A673 (cell line): Measurements from ENCODE around the gene TTC28. TPM values are rescaled to one million over a fixed set of nuclear protein-coding genes. Genes with fewer than 3 reads are reported as not detected.

Experiments used
- BruUV-seq: library from RNA; stranded (reverse); fragments of 400-500 nt; replicated peaks from 2 replicates; lab custom pipeline; 2021; lab: Mats Ljungman, UMichigan
- CTCF ChIA-PET: fragments of 300-600 bp; sonication (Branson Sonifier 250); formaldehyde crosslinking; loops from one replicate; lab custom pipeline; 2022; ENCODE audit warnings: antibody characterized with exemption; lab: Charles Lee
- POLR2A ChIA-PET: fragments of 300-600 bp; sonication (Branson Sonifier 250); formaldehyde crosslinking; loops from one replicate; lab custom pipeline; 2022; ENCODE audit warnings: antibody characterized with exemption; ENCODE audit not compliant: low non-redundant PET; lab: Charles Lee
- DNase-seq: peaks from one replicate; pipeline ENCODE4 v3.0.0-alpha.2; 2015; ENCODE audit warnings: low spot score
- H3K27ac ChIP-seq: fragments of 200-600 bp; sonication (generic); 2 replicates; pipeline ENCODE4 v1.5.1; 2016; ENCODE audit warnings: mixed run types, low read depth, mild to moderate bottlenecking, mixed read lengths, antibody characterized with exemption, low read length; ENCODE audit not compliant: poor library complexity, severe bottlenecking
- H3K27me3 ChIP-seq: fragments of 200-600 bp; sonication (generic); replicated peaks from 2 replicates; pipeline ENCODE4 v1.6.1; 2017; ENCODE audit warnings: mixed run types, low read depth, mild to moderate bottlenecking, mixed read lengths, antibody characterized with exemption, low read length; ENCODE audit not compliant: insufficient read depth, poor library complexity
- H3K36me3 ChIP-seq: fragments of 200-600 bp; sonication (generic); 2 replicates; pipeline ENCODE4 v1.6.1; 2016; ENCODE audit warnings: mixed run types, mild to moderate bottlenecking, mixed read lengths, antibody characterized with exemption, low read length; ENCODE audit not compliant: insufficient read depth, poor library complexity, severe bottlenecking
- H3K4me1 ChIP-seq: fragments of 200-600 bp; sonication (generic); 2 replicates; pipeline ENCODE4 v1.6.1; 2017; ENCODE audit warnings: mixed run types, mild to moderate bottlenecking, mixed read lengths, antibody characterized with exemption, low read length; ENCODE audit not compliant: insufficient read depth, poor library complexity, severe bottlenecking
- H3K4me3 ChIP-seq: fragments of 200-600 bp; sonication (generic); 2 replicates; pipeline ENCODE4 v1.5.1; 2016; ENCODE audit warnings: low read depth, mixed run types, mild to moderate bottlenecking, mixed read lengths, low read length; ENCODE audit not compliant: poor library complexity, severe bottlenecking
- H3K9me3 ChIP-seq: fragments of 200-600 bp; sonication (generic); 2 replicates; pipeline ENCODE4 v1.6.1; 2016; ENCODE audit warnings: mixed run types, low read depth, mild to moderate bottlenecking, mixed read lengths, antibody characterized with exemption, low read length; ENCODE audit not compliant: poor library complexity, severe bottlenecking
- EZH2 ChIP-seq: fragments of 200-600 bp; sonication (generic); IDR thresholded peaks from 2 replicates; pipeline ENCODE4 v1.6.1; 2017; ENCODE audit warnings: borderline replicate concordance, low read depth, mild to moderate bottlenecking, mixed read lengths, antibody characterized with exemption, low read length; ENCODE audit not compliant: poor library complexity, severe bottlenecking
- intact Hi-C: fragments of 100-400 bp; cut with micrococcal nuclease; formaldehyde crosslinking; loops from one replicate; pipeline ENCODE4 v1.10.0; 2022; ENCODE audit not compliant: unreplicated experiment
- microRNA-seq: library from miRNA; unstranded; fragments of <30 nt; microRNA quantifications from one replicate; pipeline ENCODE4 v1.2.0, GENCODE V29; 2021
- total RNA-seq: library from RNA; stranded (reverse); gene quantifications from 2 replicates; pipeline ENCODE4 v1.2.3, GENCODE V29; 2021
- TF ChIP-seq, protein P1 (sequence below): fragments of 300-800, 200-600 bp; sonication (generic); conservative IDR thresholded peaks from 2 replicates; pipeline ENCODE4 v1.5.1; 2017; ENCODE audit warnings: low read depth, mild to moderate bottlenecking, antibody characterized with exemption, low read length, moderate library complexity, mixed read lengths

Gene TTC28
- total RNA-seq, 1 experiment from 2014 or later = 48.7 TPM

DNA sequence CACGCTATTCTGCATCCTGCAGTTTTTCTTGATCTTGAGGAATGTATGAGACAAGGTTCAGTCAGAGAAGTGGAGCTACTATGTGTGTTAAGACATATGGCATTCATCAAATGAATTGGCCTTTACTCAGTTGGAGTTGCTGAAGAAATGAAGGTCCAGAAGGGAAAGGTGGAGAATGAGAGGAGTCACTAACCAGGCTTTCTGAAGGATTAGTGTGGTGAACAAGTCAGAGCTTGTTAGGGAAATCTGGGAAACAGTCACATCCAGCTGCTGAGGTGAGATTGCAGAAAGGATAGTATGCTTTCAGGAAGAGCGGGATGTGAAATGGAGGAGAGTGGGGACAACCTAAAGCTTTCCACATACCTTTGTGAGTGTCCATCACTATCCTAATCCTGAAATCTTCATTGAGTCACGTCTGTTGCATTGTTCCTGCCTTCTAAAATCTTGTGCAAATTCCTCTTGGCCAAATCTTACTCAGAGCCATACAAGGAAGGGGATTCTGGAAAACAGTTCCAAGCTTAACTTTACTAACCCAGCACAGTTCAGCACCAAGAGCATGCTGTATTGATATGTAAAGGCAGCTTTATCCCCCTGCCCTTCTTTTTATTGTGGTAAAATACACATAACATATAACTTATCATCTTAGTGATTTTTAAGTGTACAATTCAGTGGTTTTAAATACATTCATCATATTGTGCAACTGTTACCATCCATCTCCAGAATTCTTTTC lies 749.1 kb downstream of the TTC28 start:
- Histone ChIP-seq H3K9me3 (peaks cover 4% of the 10 kb centered on the region), H3K4me1 (no peaks in the 10 kb centered on the region), H3K27me3 (no peaks in the 10 kb centered on the region), H3K4me3 (no peak overlapping the region), H3K36me3 (no peaks in the 10 kb centered on the region), H3K27ac (no peak overlapping the region)
- TF ChIP-seq, protein P1, sequence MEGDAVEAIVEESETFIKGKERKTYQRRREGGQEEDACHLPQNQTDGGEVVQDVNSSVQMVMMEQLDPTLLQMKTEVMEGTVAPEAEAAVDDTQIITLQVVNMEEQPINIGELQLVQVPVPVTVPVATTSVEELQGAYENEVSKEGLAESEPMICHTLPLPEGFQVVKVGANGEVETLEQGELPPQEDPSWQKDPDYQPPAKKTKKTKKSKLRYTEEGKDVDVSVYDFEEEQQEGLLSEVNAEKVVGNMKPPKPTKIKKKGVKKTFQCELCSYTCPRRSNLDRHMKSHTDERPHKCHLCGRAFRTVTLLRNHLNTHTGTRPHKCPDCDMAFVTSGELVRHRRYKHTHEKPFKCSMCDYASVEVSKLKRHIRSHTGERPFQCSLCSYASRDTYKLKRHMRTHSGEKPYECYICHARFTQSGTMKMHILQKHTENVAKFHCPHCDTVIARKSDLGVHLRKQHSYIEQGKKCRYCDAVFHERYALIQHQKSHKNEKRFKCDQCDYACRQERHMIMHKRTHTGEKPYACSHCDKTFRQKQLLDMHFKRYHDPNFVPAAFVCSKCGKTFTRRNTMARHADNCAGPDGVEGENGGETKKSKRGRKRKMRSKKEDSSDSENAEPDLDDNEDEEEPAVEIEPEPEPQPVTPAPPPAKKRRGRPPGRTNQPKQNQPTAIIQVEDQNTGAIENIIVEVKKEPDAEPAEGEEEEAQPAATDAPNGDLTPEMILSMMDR = no peak
- TF ChIP-seq EZH2 = no peak
- POLR2A ChIA-PET = no interaction called here
- intact Hi-C loops = no loop called here
- no peak for DNase-seq
- CTCF ChIA-PET = no interaction called here
- no TSS peak for BruUV-seq

Small RNA genes within 50 kb of the gene (microRNA-seq; reads per million reads assigned to microRNA genes)
- gene MIR5739 = not detected

Other genes with a start within 250 kb of the TTC28 start
- gene CHEK2, start 62.0 kb upstream of the TTC28 start, total RNA-seq = 53.7 and 65.8 TPM in 2 replicates
- gene HSCB, start 62.2 kb upstream of the TTC28 start, total RNA-seq = 19.6 and 22.5 TPM in 2 replicates
- 30.8 and 33.5 TPM in 2 replicates for gene CCDC117, start 92.9 kb upstream of the TTC28 start, total RNA-seq
- gene XBP1, start 120.7 kb upstream of the TTC28 start, total RNA-seq = 65.4 and 66.3 TPM in 2 replicates
- 11.9 and 13.0 TPM in 2 replicates for gene ZNRF3, start 203.7 kb upstream of the TTC28 start, total RNA-seq